Globus pallidus (tissue), 1 donor: ENCODE data around the gene SCGB1C2.
A peak's percentile ranks its signal among the peaks of the same experiment; 100 is the strongest.

Experiments used
- DNase-seq: peaks from one replicate; pipeline ENCODE4 v3.0.0-alpha.2; 2015; ENCODE audit warnings: low spot score

SCGB1C2 gene

GRCh38 chr17:172401-172800 is 35.0 kb downstream of the SCGB1C2 start:
- DNase-seq: no peak

- no peak for DNase-seq
Measured at GRCh38 chr17:173166-173911, 36.0 kb downstream of the SCGB1C2 start.

- no peak for DNase-seq
Measured at GRCh38 chr17:177155-177554, 39.8 kb downstream of the SCGB1C2 start.

GRCh38 chr17:177762-178161 is 40.4 kb downstream of the SCGB1C2 start:
- no peak for DNase-seq

DNA sequence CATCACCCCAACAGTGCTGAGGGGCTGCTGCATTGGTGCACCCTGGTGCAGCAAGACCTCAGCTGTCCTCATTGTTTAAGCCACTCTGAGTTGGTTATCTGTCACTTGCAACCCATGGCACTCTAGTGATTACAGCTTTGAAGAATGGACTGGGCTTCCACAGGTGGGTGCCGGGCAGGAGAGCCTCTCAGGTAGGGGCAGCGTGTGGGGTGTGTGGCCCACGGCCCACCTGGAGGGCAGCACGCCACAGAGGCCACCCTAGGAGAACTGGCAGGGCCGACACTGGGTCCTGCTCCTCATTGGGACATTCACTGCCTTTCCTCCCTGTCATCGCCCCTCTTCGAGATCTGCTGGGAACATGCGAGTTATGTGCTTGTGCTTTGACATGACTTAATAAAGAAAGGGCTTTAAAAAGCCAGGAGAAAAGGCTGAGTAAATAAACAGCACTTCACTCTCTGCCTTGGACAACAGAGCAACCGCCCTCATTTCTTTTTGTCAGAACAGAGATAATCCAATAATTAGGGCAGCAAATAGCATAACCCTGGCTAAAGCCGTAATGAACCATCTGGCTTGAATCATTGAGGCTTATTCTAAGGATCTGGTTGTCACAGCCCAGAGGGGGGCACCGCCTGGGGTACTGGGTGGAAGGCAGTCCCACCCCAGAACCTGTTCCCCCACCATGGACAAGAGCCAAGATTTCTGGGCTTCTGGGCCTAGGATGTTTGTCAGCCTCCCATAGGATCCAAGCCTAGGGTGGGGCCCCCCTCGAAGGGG is 41.1 kb downstream of the SCGB1C2 start:
- DNase-seq: no peak

DNA sequence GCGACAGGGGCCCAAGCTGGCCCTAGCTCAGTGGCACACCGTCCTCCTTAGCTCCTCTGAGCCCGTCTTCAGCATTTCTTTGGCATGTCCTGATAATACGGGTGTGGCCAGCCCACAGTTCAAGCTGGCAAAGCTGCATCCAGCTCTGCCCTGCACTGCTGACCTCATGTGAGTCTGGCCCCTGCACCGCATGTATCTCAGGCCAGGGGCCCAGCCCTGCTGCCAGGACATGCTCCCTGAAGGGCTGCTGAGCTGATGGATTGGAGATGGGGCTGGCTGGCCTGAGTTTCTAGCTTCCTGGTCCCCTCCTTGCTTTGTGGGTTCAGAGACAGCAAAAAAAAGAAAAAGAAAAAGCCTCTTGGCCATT is 41.7 kb downstream of the SCGB1C2 start:
- no peak for DNase-seq

DNA sequence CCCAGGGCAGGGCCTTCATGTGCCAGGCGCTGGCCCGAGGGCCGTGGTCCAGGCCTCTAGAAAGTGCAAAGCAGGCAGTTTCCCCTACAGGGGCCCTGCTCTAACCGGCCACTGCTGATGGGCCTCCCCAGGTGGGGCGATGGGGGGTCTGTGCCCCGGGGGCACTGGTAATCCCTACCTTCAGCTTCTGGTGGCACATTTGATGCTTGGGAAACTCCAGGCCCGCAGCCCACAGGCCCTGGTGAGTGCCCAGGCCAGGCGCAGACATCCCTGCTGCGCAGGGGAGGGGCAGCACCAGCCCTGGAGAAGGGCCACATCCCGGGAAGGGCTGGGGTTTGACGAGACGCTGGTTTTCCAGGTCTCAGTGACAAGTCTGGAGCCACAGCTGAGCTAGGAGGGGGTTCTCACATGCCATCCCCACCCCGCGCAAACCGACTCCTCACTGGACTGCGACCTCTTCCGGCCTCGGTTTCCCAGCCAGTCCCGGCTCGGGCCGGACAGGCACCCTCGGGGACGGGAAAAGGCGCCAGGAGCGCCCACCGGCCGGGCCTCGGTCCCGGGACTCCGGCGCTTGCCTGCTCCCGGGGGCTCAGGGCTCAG is 42.5 kb downstream of the SCGB1C2 start:
- no peak for DNase-seq

DNA sequence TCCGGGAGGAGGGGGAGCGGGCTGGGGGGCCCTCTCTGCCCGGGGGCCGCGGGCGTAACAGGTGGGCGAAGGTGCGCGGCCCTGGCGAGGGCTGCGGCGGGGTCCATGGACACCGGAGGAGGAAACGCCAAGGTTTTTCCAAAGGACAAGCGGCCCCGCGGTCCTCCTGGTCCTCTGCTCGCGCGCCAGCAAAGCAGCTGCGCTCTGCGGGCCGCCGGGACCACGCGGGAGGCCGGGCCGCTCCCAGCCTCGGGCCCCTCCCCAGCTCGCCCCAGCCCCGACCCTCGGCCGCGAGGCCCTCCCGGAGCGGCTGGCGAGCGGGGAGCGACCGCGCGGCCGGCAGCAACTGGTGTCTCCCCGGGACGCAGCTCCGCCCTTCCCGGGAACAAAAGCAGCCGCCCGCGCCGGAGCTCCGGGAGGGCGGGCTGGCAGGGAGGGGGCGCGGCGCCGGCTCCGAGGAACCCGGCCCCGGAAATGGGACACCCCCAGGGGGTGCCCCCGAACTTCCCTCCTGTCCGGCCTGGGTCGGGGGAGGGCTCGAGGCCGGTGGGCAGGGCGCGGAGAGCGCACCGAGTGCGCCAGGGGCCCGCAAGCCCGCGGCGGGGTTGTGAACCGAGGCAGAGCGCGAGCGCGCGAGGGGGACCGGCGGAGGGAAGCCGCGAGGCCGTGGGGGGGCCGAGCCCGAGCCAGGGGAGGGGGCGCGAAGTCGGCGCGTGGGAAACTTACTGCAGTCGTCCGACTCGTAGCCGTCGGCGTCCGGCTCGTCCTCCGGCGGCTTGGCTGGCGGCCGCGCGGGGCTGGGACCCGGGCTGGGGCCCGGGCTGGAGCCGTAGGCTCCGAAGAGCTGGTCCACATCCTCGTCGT is 43.2 kb downstream of the SCGB1C2 start:
- no peak for DNase-seq

GRCh38 chr17:181245-182049 is 44.1 kb downstream of the SCGB1C2 start, which contains the start of gene DOC2B:
Gene DOC2B, minus strand, starts transcription at chr17:181650. Its CDS starts 171 bp downstream, at chr17:181479.
- DNase-seq: peak; percentile 9

DNA sequence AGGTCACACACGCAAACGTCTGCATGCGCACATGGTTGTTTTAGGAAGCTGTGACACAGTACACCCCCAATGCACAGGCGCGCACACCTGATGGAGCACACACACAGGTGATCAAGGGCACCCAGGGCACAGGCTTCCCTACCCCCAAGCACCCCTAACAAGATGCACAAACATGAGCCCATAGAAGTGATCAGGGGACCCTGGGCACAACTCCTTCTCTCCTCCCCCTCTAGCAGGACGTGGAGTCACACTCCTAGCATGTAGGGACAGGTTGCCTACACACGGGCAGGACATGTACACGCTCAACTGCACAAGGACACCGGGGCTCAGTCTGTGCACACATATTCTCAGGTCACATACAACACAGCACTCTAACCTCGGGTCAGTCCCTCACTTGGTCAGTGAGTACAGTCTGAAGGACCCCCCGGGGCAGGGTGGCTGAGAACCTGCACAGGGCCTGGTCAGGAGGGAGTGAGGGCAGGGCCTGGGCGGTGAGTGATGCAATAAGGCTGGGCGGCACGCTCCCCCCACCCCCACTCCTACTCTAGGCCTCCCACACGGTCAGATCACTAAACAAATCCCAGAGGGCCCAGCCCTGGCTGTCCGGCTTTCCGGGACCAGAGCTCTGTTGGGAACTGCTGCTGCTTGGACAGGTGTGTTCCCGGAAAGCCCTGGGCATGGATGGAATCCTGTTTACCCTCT is 44.8 kb downstream of the SCGB1C2 start:
- no peak for DNase-seq

- DNase-seq: no peak
Measured at GRCh38 chr17:183021-183420, 45.7 kb downstream of the SCGB1C2 start.

DNA sequence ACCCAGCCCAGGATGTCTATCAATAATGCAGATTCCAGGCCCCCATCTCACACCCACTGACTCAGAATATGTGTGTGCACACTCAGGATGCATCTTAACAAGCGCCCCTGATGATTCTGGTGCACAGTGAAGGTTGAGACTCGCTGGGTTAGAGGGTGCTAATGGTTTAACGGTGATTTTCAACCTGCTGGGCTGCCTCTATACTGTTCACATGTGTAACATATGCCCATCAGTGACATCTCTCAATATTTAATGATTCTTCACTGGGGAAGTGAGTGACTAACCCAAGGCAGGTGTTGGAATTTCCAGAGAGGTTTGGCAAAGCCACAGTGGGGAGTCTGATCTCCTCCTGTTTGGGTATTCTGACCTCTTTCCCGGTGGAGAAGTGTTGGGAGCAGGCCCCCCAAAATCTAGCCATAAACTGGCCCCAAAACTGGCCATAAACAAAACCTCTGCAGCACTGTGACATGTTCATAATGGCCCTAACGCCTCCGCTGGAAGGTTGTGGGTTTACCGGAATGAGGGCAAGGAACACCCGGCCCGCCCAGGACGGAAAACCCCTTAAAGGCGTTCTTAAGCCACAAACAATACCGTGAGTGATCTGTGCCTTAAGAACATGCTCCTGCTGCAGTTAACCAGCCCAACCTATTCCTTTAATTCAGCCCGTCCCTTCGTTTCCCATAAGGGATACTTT is 48.2 kb downstream of the SCGB1C2 start:
- DNase-seq: no peak

GRCh38 chr17:187130-187529 is 49.8 kb downstream of the SCGB1C2 start:
- DNase-seq: no peak
